Measurements from ENCODE around the gene KCNK15.

The KCNK15 gene

DNA sequence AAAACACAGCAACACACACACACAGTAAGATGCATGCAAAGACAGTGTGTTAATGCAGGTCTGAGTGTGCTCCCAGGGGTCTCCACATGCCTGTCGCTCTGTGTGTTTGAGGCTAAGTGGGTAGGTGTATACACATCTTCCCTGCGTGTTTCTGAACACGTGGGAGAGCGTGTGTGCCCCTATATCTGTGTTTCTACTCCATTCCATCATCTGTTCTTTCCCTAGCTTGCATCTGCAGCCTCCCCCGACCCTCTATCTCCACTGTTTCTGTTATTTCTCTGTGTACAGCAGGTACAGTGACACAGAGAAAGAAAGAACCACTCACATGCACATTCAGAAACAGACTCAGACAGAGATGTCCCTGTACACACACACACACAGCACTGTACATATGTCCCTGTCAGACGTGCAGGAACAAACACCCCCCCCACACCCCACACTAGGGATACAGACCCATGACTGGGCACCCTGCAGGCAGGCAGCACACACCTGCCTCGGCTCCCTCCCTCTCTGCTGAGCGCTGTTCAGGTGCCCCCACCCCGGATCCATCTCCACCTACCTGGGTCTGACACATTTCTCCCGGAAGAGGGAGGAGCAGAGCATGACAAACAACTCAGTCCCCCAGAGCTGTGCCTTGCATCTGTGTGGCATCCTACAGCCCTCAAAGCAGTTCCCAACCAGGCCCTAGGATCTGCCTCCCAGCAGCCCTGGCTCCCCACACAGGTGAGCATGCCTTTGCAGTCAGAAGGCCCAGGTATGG lies 27.6 kb downstream of the KCNK15 start:
- DNase-seq (ENCODE audit: low read depth, low spot score), result no peak
- no peak overlapping the region for H3K4me3 ChIP-seq (ENCODE audit: low read length)

DNA sequence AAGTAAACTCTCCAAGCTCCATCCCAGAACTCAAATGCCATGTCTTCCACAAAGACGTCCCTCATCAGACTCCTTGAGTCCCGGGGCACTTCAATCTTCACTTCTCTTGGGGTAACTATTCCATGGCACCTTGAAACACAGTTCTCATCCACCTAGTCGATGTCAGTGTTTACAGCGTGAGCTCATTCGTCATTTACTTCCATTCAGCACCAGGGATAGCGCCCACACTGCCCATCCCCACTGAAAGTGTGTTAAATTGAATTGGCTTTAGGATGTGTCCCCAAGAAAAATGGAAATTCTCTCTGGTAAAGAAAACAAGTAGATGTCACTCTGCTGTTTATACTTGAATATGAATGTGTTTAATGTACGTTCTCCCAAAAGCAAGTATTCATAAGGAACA lies 31.3 kb downstream of the KCNK15 start:
- no peak overlapping the region for H3K4me3 ChIP-seq (ENCODE audit: low read length)
- DNase-seq (ENCODE audit: low read depth, low spot score), result peak; percentile 26

DNA sequence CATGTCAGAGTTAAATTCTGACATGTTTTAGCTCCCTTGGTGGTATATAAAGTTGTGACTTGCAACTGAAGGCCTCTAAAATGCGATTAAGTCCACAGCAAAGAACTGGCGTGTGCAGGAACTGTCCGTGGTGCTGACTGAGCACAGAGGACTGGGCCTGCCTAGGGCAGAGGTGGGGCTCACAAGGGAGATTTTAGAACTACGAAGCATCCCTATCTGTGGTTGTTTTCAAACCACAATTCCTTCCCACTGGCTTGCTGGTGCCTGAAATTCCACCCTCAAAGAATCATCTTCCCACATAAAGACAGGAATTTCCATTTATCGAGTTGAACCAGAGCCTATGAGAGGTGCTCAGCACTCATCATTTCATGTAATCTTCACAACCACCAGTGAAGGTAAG lies 34.6 kb downstream of the KCNK15 start:
- H3K4me3 ChIP-seq (ENCODE audit: low read length), result no peak overlapping the region
- DNase-seq (ENCODE audit: low read depth, low spot score), result peak; percentile 65

DNA sequence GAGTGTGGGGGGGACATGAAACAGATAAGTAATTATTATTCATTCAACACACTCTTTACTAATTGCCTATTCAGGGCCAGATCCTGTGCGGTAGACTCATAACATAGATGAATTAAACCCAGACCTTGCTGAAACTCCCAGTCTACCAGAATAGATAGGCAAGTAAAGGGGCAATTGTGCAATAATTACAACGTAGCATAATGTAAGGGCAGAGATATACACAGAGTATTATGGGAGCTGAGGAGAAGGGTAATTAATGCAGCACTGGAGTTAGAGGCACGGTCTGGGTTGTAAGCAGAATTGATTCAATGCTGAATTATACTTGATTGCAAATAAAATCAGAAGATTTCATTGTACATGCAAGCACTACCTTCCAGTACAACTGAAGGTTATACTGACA lies 35.5 kb downstream of the KCNK15 start:
- no peak overlapping the region for H3K4me3 ChIP-seq (ENCODE audit: low read length)
- no peak for DNase-seq (ENCODE audit: low read depth, low spot score)

DNA sequence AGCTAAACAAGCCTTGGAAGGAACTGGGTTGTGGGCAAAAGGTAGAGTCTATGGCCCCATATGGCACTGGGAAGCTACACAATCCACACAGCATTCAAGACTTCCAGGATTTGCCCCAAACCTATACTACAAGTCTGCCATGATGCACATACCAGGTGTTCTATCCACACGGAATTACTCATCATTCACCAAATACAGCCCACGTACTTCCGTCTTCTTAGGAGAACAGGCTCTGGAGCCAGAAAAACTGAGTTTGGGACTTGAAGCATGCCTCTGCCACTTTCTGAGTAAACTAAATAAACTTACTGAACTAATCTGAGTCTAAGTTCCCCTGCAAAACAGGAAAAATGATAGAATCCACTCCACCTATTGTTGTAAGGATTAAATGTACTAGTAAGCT lies 36.1 kb downstream of the KCNK15 start:
- DNase-seq (ENCODE audit: low read depth, low spot score), result no peak
- H3K4me3 ChIP-seq (ENCODE audit: low read length), result no peak overlapping the region

DNA sequence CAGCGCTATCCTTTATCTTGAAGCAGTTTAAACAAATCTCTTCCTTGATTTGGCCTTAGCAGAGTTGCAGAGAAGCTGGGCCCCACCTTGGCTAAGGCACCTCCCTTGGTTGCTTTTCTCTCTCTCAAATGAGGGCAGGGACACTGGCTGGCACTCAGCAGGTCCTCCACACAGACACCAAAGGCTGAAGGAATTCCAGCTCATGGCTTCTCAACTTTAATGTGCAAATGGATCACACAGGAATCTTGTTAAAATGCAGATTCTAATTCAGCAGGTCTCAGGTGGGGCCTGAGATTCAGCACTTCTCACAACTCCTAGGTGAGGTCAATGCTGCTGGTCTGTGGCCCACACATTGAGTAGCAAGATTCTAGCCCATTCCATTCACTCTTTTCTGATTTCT lies 39.0 kb downstream of the KCNK15 start:
- no peak overlapping the region for H3K4me3 ChIP-seq (ENCODE audit: low read length)
- no peak for DNase-seq (ENCODE audit: low read depth, low spot score)

DNA sequence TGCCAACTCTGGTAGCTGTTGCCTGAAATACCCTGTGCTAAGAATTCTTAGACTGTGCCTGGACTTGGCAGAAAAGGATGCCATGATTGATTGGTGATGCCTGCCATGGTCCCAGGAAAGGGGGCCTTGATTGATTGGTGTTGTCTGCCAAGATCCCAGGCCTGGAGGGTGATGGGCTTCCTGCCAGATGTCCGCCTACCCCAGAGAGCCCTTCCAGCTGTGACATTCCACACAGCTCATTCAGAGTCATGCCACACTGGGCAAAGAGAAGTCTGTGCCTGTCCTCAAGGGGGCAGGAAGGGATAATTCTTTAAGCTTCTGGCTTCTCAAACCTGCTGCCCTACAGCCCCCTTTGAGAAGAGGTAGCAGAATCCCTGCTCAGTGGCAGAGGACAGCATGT lies 40.1 kb downstream of the KCNK15 start:
- DNase-seq (ENCODE audit: low read depth, low spot score), result no peak
- no peak overlapping the region for H3K4me3 ChIP-seq (ENCODE audit: low read length)

DNA sequence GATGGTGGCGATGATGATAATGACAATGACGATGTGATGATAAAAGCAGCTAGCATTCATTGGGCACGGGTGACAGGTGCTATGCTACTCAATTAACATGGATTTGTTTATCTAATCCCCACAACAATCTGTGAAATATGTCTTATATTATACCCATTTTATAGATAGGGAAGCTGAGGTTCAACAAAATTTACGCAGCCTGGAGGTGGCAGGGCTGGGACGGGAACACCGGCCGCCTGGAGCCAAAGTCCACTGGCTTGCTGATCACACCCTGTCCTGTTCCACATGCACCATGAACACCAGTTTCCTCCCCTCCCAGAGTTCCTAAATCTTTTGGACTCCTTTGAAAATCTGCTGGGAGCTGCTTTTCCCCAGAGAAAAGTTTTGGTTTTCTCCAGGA lies 41.6 kb downstream of the KCNK15 start:
- no peak for DNase-seq (ENCODE audit: low read depth, low spot score)
- no peak overlapping the region for H3K4me3 ChIP-seq (ENCODE audit: low read length)

DNA sequence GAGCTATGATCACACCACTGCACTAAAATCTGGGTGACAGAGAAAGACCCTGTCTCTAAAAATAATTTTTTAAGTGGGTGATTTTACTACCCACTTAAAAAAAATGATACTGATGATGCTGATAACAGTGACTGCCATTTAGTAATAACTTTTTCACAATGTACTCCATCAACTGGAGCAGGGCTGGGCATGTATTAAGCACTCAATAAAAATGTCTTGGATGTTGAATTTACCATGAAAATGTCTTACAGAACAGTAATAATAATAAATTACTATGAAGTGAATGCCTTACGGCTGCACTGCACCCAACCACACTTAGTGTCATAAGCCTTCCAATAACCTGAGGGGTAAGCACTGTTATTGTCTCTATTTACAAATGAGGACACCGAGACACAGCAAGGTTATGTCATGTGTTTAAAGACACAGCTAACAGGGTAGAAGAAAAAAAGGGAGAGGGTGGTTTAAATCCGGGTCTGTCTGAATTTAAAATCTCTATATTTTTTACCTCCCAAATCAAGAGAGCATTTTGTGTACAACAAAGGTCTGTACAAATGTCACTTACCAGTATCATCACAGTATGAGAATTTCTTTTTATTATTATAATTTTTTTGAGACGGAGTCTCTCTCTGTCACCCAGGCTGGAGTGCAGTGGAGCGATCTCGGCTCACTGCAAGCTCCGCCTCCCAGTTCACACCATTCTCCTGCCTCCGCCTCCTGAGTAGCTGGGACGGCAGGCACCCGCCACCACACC lies 43.2 kb downstream of the KCNK15 start:
- no peak for DNase-seq (ENCODE audit: low read depth, low spot score)
- no peak overlapping the region for H3K4me3 ChIP-seq (ENCODE audit: low read length)

DNA sequence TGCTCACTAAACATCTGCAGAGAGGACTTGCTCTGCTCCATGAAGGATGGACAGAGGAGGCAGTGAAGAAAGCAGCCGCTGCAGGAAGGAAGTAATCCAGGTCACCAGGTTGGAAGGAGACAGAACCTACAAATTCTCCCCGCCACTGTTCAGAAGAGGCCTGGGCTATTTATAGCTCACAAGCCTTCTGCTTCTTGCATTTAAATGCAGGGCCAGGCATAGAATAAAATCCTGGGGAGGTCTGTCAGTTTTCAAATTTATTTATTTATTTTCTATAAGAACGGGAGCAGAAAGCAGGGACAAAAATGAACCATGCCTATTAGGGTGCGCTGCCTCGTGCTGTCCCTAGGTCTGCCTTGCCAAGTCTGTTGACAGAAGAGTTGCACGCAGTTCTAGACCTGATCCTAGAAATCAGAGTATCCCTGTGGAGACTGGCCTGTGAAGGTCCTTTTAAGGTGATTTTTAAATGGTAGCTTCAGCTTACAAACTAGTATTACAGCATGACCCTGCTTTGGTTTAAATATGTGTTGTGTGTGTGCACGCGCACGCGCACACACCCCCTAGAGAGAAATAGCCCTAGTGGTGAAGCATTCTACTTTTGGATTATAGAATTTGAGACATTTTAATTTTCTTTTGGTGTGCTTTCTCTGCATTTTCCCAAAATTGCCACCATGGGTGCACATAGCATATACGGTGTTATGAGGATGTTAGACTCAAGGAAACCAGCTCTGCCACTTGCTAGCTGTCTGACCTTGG lies 45.2 kb downstream of the KCNK15 start:
- no peak for DNase-seq (ENCODE audit: low read depth, low spot score)

DNA sequence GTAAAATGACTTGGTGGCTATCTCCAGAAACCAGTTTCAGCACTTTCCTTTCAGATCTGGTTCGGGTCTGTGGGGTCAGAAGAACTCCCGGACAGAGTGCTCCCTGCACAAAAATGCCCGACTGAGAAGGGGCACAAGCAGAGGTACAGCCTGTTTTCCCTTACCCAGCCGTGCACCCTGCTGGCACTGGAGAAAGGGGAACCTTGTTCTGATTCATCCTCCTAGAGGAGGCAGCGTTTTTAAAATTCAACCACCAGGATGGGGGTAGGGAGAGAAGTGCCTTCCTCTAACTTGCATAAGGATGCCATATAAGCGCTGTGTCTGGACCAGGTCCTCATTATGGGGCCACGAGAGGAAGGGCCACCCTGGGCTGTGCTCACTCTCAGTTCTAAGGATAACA lies 47.1 kb downstream of the KCNK15 start:
- no peak overlapping the region for H3K4me3 ChIP-seq (ENCODE audit: low read length)
- DNase-seq (ENCODE audit: low read depth, low spot score), result no peak

More for the DNA sequence above, 45.2 kb downstream of the KCNK15 start:
- no peak overlapping the region for H3K4me3 ChIP-seq (ENCODE audit: low read length)

DNA sequence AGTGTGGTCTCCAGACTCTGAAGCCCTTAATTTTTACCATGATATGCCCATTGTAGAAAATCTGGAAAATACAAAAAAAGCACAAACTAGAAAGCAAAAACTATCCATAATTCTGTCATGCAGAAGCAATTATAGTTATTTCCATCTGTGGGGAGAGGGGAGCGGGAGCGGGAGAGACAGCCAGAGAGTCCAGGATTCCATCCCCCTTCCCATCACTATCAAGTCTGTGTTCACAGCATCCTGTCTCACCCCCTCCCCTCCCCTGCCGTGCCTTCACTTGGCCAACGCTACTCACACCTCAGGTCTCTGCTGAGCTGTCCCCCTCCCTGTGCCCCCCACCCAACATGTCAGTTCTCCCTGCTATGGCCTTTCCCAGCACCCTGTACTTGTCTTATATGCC lies 50.2 kb downstream of the KCNK15 start:
- no peak for DNase-seq (ENCODE audit: low read depth, low spot score)
- no peak overlapping the region for H3K4me3 ChIP-seq (ENCODE audit: low read length)

DNA sequence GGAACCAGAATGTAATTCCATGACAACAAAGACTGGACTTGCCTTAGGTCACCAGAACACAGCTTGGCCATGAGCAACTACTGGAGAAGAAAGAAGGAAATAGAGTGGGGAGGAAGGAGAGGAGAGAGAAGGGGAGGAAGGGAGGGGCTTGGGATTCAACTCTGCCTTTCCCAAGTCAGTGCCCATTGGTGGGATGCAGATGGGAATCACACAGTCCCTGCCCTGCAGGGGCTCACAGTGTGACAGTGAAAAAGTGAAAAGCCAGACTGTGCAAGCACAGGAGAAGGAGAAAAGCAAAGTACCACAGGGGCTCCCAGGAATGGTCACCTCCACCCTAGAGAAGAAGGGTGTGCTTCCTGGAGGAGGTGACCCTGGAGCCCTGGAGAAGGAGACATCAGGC lies 50.6 kb downstream of the KCNK15 start:
- DNase-seq (ENCODE audit: low read depth, low spot score), result no peak
- no peak overlapping the region for H3K4me3 ChIP-seq (ENCODE audit: low read length)

DNA sequence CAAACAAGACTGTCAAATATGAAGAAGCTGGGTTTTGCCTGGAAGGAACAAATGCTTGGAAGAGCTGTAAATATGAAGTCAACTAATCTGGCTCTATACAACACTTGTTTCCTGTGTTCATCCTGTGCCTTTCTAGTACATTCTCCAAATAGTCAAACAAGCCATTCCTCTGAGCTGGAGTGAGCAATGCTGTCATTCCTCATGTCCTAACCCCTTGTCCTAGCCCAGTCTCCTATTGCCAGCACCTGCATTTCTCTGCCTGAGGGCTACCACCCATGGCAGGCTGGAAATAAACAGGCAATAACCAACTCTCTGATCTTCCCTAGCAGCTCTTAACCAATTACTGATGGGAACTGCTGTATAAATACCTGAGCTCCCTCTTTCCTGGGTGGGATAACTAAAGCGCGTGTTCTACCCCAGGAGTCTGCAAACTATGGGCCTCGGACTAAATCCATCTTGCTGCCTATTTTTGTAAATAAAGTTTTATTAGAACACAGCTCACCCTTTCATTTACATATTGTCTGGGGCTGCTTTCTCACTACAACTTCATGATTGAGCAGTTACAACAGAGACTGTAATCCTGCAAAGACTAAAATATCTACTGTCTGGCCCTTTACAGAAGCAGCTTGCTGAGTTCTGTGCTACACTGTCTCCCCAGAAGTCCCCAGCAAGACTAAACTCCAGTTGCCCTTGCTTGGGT lies 51.2 kb downstream of the KCNK15 start:
- no peak for DNase-seq (ENCODE audit: low read depth, low spot score)
- H3K4me3 ChIP-seq (ENCODE audit: low read length), result no peak overlapping the region

DNA sequence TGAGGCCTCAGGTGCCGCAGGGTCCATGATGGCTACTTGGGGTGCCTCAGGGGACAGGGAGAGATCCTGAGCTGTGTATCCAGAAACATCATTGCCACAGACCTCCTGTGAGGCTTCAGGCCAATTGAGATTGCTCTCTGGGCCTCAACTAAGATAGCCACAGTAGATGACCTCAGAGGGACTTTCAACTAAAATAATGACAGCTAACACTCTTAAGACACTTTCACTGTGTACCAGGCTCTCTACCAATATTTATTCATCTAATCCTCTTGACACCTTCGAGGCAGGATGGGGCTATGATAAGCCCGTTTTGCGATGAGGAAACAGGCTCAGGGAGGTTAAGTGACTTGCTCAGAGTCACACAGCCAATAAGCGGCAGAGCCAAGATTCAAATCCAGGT lies 54.0 kb downstream of the KCNK15 start:
- no peak overlapping the region for H3K4me3 ChIP-seq (ENCODE audit: low read length)
- DNase-seq (ENCODE audit: low read depth, low spot score), result no peak

DNA sequence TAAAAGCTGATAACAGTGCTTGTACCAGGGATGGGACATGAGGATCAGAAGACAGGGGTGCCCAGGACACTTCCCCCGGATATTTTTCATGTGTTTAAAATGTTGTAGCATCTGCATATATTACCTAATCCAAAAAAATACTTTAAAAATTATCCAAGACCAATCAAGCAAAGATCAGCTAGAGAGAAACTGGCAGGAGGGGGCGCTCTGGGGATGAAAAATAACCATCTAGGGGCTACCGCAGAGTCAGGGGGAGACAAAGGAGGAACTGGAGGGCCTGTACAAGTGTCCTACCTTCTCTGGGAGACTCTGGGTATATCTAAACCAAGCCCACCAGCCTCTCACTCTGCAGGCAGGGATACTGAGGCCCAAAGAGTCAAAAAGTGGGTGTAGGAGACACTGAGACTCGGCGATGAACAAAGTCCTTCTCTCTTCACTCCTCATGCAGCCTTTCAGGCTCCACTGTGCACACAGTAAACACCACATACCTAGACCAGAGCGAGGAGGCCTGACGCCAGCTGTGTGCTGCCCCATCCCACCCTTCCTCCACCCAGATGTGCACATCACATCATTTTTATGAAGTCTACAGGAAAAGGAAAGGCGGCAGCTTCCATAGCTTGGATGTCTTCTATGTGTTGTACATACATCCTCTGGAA lies 54.9 kb downstream of the KCNK15 start:
- no peak for DNase-seq (ENCODE audit: low read depth, low spot score)
- no peak overlapping the region for H3K4me3 ChIP-seq (ENCODE audit: low read length)

All from Jurkat, Clone E6-1 (cell line).